HepG2 (cell line): Measurements from ENCODE around the gene KRTAP10-9. TPM values are rescaled to one million over a fixed set of nuclear protein-coding genes. Genes with fewer than 3 reads are reported as not detected.
A peak's percentile ranks its signal among the peaks of the same experiment; 100 is the strongest.

ENCODE experiments used
- ATAD3A ChIP-seq: sonication (generic); formaldehyde crosslinking; IDR thresholded peaks from 2 replicates; pipeline ENCODE4 v1.4.0; 2020; ENCODE audit warnings: missing genetic modification reagents
- CEBPZ ChIP-seq: IDR thresholded peaks from 2 replicates; pipeline ENCODE4 v1.6.1; 2012; ENCODE audit warnings: low read length, improper control_type of control experiment
- FOXM1 ChIP-seq: sonication (generic); formaldehyde crosslinking; IDR thresholded peaks from 2 replicates; pipeline ENCODE4 v1.5.0; 2020; ENCODE audit warnings: missing genetic modification reagents
- KAT7 ChIP-seq: IDR thresholded peaks from 2 replicates; pipeline ENCODE4 v1.6.1; 2018; ENCODE audit warnings: borderline replicate concordance, missing compliant biosample characterization
- RFX1 ChIP-seq: fragments of 450-650 bp; IDR thresholded peaks from 2 replicates; pipeline ENCODE4 v1.6.1; 2017
- SALL1 ChIP-seq: sonication (generic); formaldehyde crosslinking; IDR thresholded peaks from 2 replicates; pipeline ENCODE4 v1.8.0; 2022; ENCODE audit warnings: mild to moderate bottlenecking, missing genetic modification reagents
- SMC3 ChIP-seq: IDR thresholded peaks from 2 replicates; pipeline ENCODE4 v1.6.1; 2011; ENCODE audit warnings: low read length, improper control_type of control experiment
- SP1 ChIP-seq, 2 experiments: fragments of 450-650 bp in 1 of 2; sonication (generic) in 1 of 2; formaldehyde crosslinking in 1 of 2; IDR thresholded peaks; 2 replicates each; pipeline versions ENCODE4 v1.4.0 to v1.6.1; 2016 to 2020; ENCODE audit warnings: missing genetic modification reagents in 1 of 2
- SP140L ChIP-seq: sonication (generic); formaldehyde crosslinking; IDR thresholded peaks from 2 replicates; pipeline ENCODE4 v1.4.0; 2020; ENCODE audit warnings: missing genetic modification reagents, borderline replicate concordance
- YEATS4 ChIP-seq: sonication (generic); formaldehyde crosslinking; IDR thresholded peaks from 2 replicates; pipeline ENCODE4 v1.4.0; 2020; ENCODE audit warnings: missing genetic modification reagents, borderline replicate concordance
- ZBED4 ChIP-seq: sonication (generic); formaldehyde crosslinking; IDR thresholded peaks from 2 replicates; pipeline ENCODE4 v1.4.0; 2020; ENCODE audit warnings: missing genetic modification reagents, borderline replicate concordance
- ZNF329 ChIP-seq: sonication (generic); formaldehyde crosslinking; IDR thresholded peaks from 2 replicates; pipeline ENCODE4 v1.9.0; 2021; ENCODE audit warnings: low read depth, mild to moderate bottlenecking, missing genetic modification reagents
- ZNF414 ChIP-seq: sonication (generic); formaldehyde crosslinking; IDR thresholded peaks from 2 replicates; pipeline ENCODE4 v1.5.0; 2020; ENCODE audit warnings: missing genetic modification reagents
- ZNF724P ChIP-seq: sonication (generic); formaldehyde crosslinking; IDR thresholded peaks from 2 replicates; pipeline ENCODE4 v1.8.0; 2022; ENCODE audit warnings: missing genetic modification reagents, borderline replicate concordance
- polyA plus RNA-seq, 8 experiments: library from polyadenylated mRNA; depleted of rRNA in 3 of 8; stranded (reverse) in 7 of 8; unstranded in 1 of 8; fragments of >200 nt; fragmentation: Illumina TruSeq in 4 of 8; extraction: Trizol in 4 of 8; gene quantifications; 2 replicates each; pipeline versions ENCODE4 v1.2.1 to v1.2.3, GENCODE V29; 2011 to 2016; ENCODE audit warnings: low read depth in 4 of 8, missing spikeins in 1 of 8, mixed read lengths in 1 of 8; ENCODE audit not compliant: insufficient read depth in 1 of 8
- total RNA-seq, 5 experiments: library from RNA; depleted of rRNA; stranded (reverse); fragments of >200 nt; fragmentation: Illumina TruSeq; extraction: Trizol; gene quantifications; 2 replicates each; pipeline ENCODE4 v1.2.3, GENCODE V29; 2016; ENCODE audit warnings: low read depth in 1 of 5
- TF ChIP-seq, protein P1 (sequence below): sonication (generic); formaldehyde crosslinking; IDR thresholded peaks from 2 replicates; pipeline ENCODE4 v1.4.0; 2020; ENCODE audit warnings: missing genetic modification reagents
- TF ChIP-seq, protein P2 (sequence below): sonication (generic); formaldehyde crosslinking; IDR thresholded peaks from 2 replicates; pipeline ENCODE4 v1.5.0; 2020; ENCODE audit warnings: missing genetic modification reagents

Gene KRTAP10-9
- total and polyA plus RNA-seq, 2 of the 13 experiments (the other 11 are each of a cell fraction or from before 2014, with no cell fraction given), result not detected

- TF ChIP-seq ZBED4 (peak; percentile 34; the same call in 1 of the 2 replicates), ZNF329 (CRISPR knock-in tag) (no peak), SALL1 (CRISPR knock-in tag) (peak; percentile 97), YEATS4 (CRISPR knock-in tag) (peak; percentile 76; the same call in 1 of the 2 replicates), KAT7 (CRISPR knock-in tag) (no peak; the same call in 1 of the 2 replicates), RFX1 (no peak), SP140L (CRISPR knock-in tag) (no peak), SP1 (IDR thresholded peaks at IDR 0.05) (no peak), SP1 (CRISPR knock-in tag; IDR thresholded peaks at IDR 0.05) (no peak), ATAD3A (CRISPR knock-in tag) (no peak), SMC3 (no peak), ZNF724P (CRISPR knock-in tag) (peak; percentile 91), ZNF414 (CRISPR knock-in tag) (peak; percentile 77; the same call in 1 of the 2 replicates), CEBPZ (no peak), FOXM1 (CRISPR knock-in tag) (no peak)
- TF ChIP-seq, protein P1, sequence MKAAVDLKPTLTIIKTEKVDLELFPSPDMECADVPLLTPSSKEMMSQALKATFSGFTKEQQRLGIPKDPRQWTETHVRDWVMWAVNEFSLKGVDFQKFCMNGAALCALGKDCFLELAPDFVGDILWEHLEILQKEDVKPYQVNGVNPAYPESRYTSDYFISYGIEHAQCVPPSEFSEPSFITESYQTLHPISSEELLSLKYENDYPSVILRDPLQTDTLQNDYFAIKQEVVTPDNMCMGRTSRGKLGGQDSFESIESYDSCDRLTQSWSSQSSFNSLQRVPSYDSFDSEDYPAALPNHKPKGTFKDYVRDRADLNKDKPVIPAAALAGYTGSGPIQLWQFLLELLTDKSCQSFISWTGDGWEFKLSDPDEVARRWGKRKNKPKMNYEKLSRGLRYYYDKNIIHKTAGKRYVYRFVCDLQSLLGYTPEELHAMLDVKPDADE (CRISPR knock-in tag), result 0 out of 2 replicates have a peak, but pooled peaks have one; percentile 24
- TF ChIP-seq, protein P2, sequence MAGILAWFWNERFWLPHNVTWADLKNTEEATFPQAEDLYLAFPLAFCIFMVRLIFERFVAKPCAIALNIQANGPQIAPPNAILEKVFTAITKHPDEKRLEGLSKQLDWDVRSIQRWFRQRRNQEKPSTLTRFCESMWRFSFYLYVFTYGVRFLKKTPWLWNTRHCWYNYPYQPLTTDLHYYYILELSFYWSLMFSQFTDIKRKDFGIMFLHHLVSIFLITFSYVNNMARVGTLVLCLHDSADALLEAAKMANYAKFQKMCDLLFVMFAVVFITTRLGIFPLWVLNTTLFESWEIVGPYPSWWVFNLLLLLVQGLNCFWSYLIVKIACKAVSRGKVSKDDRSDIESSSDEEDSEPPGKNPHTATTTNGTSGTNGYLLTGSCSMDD (CRISPR knock-in tag), result no peak
These were observed 33.1 kb upstream of the KRTAP10-9 start (continued) for GRCh38 chr21:44593598-44594405.
